IPS-18c (cell line): Measurements from ENCODE around the gene EBNA1BP2.
A peak's percentile ranks its signal among the peaks of the same experiment; 100 is the strongest.
"Not testable (repeated sequence)": the region's sequence is repeated elsewhere in the genome, so short reads cannot be mapped to it uniquely, and the experiment has no call there.

Experiments used
- H3K4me3 ChIP-seq: 2 replicates; pipeline ENCODE4 v1.7.0; 2013; ENCODE audit warnings: low read depth, mild to moderate bottlenecking, low read length, moderate library complexity; ENCODE audit not compliant: insufficient read depth
- H3K9me3 ChIP-seq: one replicate; pipeline ENCODE4 v1.6.1; 2013; ENCODE audit warnings: mild to moderate bottlenecking, low read length, moderate library complexity; ENCODE audit not compliant: control insufficient read depth, insufficient read depth

EBNA1BP2 gene

GRCh38 chr1:43171876-43172526 is at the start of gene EBNA1BP2, which contains the start of gene CFAP57:
TSS of gene EBNA1BP2 (minus strand) at chr1:43172290. CDS start at chr1:43172118, 172 bp downstream.
TSS of gene CFAP57 (plus strand) at chr1:43172330. CDS start at chr1:43172754, 424 bp downstream.
- Histone ChIP-seq H3K9me3 (no peaks in the 10 kb centered on the region), H3K4me3 (peak within 1 kb of the TSS; percentile 97)

- Histone ChIP-seq H3K9me3 (no peaks in the 10 kb centered on the region), H3K4me3 (no peak overlapping the region)
Measured at GRCh38 chr1:43221797-43222196, 49.7 kb upstream of the EBNA1BP2 start.

GRCh38 chr1:43220905-43221778 is 49.1 kb upstream of the EBNA1BP2 start:
- Histone ChIP-seq H3K9me3 (no peaks in the 10 kb centered on the region), H3K4me3 (no peak overlapping the region)

GRCh38 chr1:43217747-43218146 is 45.7 kb upstream of the EBNA1BP2 start:
- Histone ChIP-seq H3K4me3 (no peak overlapping the region), H3K9me3 (no peaks in the 10 kb centered on the region)

GRCh38 chr1:43214501-43215444 is 42.7 kb upstream of the EBNA1BP2 start:
- H3K9me3 ChIP-seq, result no peaks in the 10 kb centered on the region
- H3K4me3 ChIP-seq, result no peak overlapping the region

- not testable (repeated sequence) for H3K9me3 ChIP-seq, H3K4me3 ChIP-seq
Measured at GRCh38 chr1:43208277-43208676, 36.2 kb upstream of the EBNA1BP2 start.

- no peak overlapping the region for H3K4me3 ChIP-seq
- no peaks in the 10 kb centered on the region for H3K9me3 ChIP-seq
Measured at GRCh38 chr1:43207229-43207853, 35.3 kb upstream of the EBNA1BP2 start.

- H3K9me3 ChIP-seq, result no peaks in the 10 kb centered on the region
- H3K4me3 ChIP-seq, result no peak overlapping the region
Measured at GRCh38 chr1:43206600-43207228, 34.6 kb upstream of the EBNA1BP2 start.

GRCh38 chr1:43205671-43206070 is 33.6 kb upstream of the EBNA1BP2 start:
- H3K9me3 ChIP-seq, result no peaks in the 10 kb centered on the region
- no peak overlapping the region for H3K4me3 ChIP-seq

- no peaks in the 10 kb centered on the region for H3K9me3 ChIP-seq
- no peak overlapping the region for H3K4me3 ChIP-seq
Measured at GRCh38 chr1:43204394-43204793, 32.3 kb upstream of the EBNA1BP2 start.

- Histone ChIP-seq H3K4me3 (no peak overlapping the region), H3K9me3 (no peaks in the 10 kb centered on the region)
Measured at GRCh38 chr1:43203859-43204258, 31.8 kb upstream of the EBNA1BP2 start.

GRCh38 chr1:43199093-43199726 is 27.1 kb upstream of the EBNA1BP2 start:
- H3K4me3 ChIP-seq, result no peak overlapping the region
- H3K9me3 ChIP-seq, result no peaks in the 10 kb centered on the region

- no peaks in the 10 kb centered on the region for H3K9me3 ChIP-seq
- no peak overlapping the region for H3K4me3 ChIP-seq
Measured at GRCh38 chr1:43197343-43198127, 25.4 kb upstream of the EBNA1BP2 start.

GRCh38 chr1:43194509-43194908 is 22.4 kb upstream of the EBNA1BP2 start:
- H3K9me3 ChIP-seq, result no peaks in the 10 kb centered on the region
- no peak overlapping the region for H3K4me3 ChIP-seq

- Histone ChIP-seq H3K4me3 (no peak overlapping the region), H3K9me3 (no peaks in the 10 kb centered on the region)
Measured at GRCh38 chr1:43188106-43188505, 16.0 kb upstream of the EBNA1BP2 start.
